Sigmoid colon (tissue), 3 donors: ENCODE measurements around the gene CNDP1.

Source experiments
- CTCF ChIP-seq, 4 experiments: fragments of 450-650 bp in 3 of 4; fragments of 200-600 bp in 1 of 4; IDR thresholded peaks; one replicate each; pipeline ENCODE4 v1.5.1; 2016 to 2019; ENCODE audit warnings: antibody characterized with exemption in 4 of 4, mild to moderate bottlenecking in 3 of 4, moderate library complexity in 2 of 4
- POLR2A ChIP-seq, 2 donors: fragments of 450-650 bp; IDR thresholded peaks; one replicate each; pipeline ENCODE4 v1.6.1; 2016; ENCODE audit warnings: antibody characterized with exemption in 2 of 2, mild to moderate bottlenecking in 2 of 2, moderate library complexity in 2 of 2

GRCh38 chr18:74522635-74523548, 11.4 kb upstream of the CNDP1 start:
- TF ChIP-seq CTCF (IDR thresholded peaks at IDR 0.05) (no peak), POLR2A (IDR thresholded peaks at IDR 0.05) (no peak)
